Chondrocyte (in vitro differentiated cells): ENCODE results near the gene SMARCAL1. TPM values are rescaled to one million over a fixed set of nuclear protein-coding genes. Genes with fewer than 3 reads are reported as not detected.

Experiments used
- DNase-seq: peaks from one replicate; pipeline ENCODE4 v3.0.0; 2021; ENCODE audit warnings: mixed read lengths, low spot score
- H3K27ac Mint-ChIP-seq: one replicate; pipeline ENCODE4 v1.8.0; 2021; ENCODE audit warnings: mild to moderate bottlenecking, moderate library complexity, mixed read lengths; ENCODE audit not compliant: unreplicated experiment
- H3K27me3 Mint-ChIP-seq: 2 replicates; pipeline ENCODE4 v1.8.0; 2021; ENCODE audit warnings: low read depth, mixed read lengths
- H3K36me3 Mint-ChIP-seq: 2 replicates; pipeline ENCODE4 v1.8.0; 2021; ENCODE audit warnings: low read depth, mixed read lengths
- H3K4me1 Mint-ChIP-seq: 2 replicates; pipeline ENCODE4 v1.8.0; 2021; ENCODE audit warnings: low read depth, mild to moderate bottlenecking, mixed read lengths
- H3K4me3 Mint-ChIP-seq: one replicate; pipeline ENCODE4 v1.8.0; 2021; ENCODE audit warnings: mild to moderate bottlenecking, moderate library complexity, mixed read lengths; ENCODE audit not compliant: unreplicated experiment
- H3K9me3 Mint-ChIP-seq: 2 replicates; pipeline ENCODE4 v1.8.0; 2021; ENCODE audit warnings: low read depth, mixed read lengths
- total RNA-seq: library from RNA; stranded (reverse); gene quantifications from 3 replicates; pipeline ENCODE4 v1.2.1, GENCODE V29; 2021
- TF ChIP-seq, protein P1 (sequence below): fragments of 200-600 bp; sonication (generic); IDR thresholded peaks from 2 replicates; pipeline ENCODE4 v1.5.0; 2021; ENCODE audit warnings: antibody characterized with exemption, mild to moderate bottlenecking, moderate library complexity

The SMARCAL1 gene
- total RNA-seq, 1 donor from 2014 or later = 26.3 TPM

DNA sequence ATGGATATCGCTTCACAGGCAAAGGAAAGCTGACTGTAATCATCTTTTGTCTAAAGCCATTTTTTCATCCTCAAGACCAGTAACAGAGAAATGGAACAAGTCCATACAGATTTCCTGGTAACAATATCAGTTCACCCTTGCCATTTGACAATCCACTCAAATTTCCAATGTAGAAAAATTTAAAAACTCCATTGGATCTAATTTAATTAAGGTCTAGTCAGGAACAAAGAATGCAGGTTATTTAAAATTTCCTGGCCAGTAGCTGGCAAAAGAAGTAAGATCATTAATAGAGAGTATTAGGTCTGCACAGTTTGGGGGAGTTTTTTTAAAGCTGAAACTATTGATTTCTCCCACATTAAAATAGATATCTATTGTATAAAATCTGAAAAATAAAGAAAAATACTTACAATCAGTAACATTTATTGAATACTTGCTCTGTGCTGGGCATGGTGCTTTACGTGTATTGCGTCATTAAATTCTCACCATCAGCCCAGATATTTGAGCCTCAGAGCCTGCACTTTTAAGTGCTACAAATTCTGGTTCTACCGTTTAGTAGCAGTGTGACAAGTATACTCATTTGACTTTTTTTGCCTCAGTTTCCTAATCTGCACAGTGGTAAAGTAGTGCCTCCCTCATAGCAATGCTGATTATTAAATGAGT is 41.8 kb downstream of the SMARCAL1 start:
- H3K4me1 Mint-ChIP-seq = no peaks in the 10 kb centered on the region
- no peak for DNase-seq
- H3K27me3 Mint-ChIP-seq = no peaks in the 10 kb centered on the region
- H3K36me3 Mint-ChIP-seq = peaks cover 60% of the 10 kb centered on the region
- H3K27ac Mint-ChIP-seq = no peak overlapping the region
- H3K9me3 Mint-ChIP-seq = peaks cover 2% of the 10 kb centered on the region
- no peak overlapping the region for H3K4me3 Mint-ChIP-seq
- TF ChIP-seq, protein P1, sequence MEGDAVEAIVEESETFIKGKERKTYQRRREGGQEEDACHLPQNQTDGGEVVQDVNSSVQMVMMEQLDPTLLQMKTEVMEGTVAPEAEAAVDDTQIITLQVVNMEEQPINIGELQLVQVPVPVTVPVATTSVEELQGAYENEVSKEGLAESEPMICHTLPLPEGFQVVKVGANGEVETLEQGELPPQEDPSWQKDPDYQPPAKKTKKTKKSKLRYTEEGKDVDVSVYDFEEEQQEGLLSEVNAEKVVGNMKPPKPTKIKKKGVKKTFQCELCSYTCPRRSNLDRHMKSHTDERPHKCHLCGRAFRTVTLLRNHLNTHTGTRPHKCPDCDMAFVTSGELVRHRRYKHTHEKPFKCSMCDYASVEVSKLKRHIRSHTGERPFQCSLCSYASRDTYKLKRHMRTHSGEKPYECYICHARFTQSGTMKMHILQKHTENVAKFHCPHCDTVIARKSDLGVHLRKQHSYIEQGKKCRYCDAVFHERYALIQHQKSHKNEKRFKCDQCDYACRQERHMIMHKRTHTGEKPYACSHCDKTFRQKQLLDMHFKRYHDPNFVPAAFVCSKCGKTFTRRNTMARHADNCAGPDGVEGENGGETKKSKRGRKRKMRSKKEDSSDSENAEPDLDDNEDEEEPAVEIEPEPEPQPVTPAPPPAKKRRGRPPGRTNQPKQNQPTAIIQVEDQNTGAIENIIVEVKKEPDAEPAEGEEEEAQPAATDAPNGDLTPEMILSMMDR = no peak

DNA sequence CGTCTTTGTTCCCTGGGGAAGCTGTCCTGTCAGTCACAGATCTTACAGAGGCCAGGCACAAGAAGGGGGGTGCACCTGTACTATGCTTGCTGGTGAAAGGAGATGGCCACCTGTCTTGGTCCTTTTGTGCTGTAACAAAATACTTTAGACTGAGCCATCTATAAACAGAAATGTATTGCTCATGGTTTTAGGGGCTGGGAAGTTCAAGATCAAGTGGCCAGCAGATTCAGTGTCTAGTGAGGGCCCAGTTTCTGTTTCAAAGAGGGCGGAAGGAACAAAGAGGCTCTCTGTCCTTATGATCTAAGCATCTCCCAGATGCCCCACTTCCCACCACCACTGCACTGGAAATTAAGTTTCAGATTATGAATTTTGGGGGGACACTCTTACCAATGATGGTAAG is 50.9 kb downstream of the SMARCAL1 start:
- H3K27me3 Mint-ChIP-seq = no peaks in the 10 kb centered on the region

DNA sequence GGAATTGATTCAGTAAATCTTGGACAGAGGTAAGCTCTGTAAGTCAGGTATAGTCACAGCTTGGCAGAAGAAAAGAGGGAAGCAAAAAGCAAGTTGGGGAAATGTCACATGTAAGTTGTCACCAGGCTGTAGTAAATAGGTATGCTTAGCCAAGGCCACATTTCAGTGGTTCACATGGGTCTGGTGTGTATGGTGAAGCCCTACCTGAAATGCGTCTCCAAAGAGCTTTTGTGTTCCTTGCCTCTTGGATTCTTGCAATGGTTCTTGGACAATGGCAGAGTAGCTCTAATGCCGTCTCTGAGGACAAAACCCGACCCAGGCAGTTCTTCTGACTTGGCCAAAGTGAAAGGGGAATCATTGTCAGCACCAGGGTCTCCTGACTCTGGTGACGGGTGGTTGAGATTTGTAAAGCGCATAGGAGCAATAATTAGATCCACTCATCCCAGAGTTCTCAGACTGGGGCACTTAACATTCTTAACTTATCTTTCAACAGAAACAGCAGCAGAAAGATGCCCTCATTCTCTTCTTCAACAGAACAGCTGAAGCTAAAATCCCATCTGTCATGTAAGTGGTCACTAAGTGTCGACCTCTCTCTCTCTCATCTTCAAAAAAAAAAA is 51.9 kb downstream of the SMARCAL1 start:
- DNase-seq = no peak
- TF ChIP-seq, protein P1 = no peak
- Mint-ChIP-seq H3K27me3 (no peaks in the 10 kb centered on the region), H3K27ac (no peak overlapping the region), H3K4me3 (no peak overlapping the region), H3K4me1 (no peaks in the 10 kb centered on the region), H3K36me3 (peaks cover 8% of the 10 kb centered on the region), H3K9me3 (no peaks in the 10 kb centered on the region)

More for the DNA sequence above, 50.9 kb downstream of the SMARCAL1 start:
- H3K27ac Mint-ChIP-seq = no peak overlapping the region
- H3K9me3 Mint-ChIP-seq = peaks cover 3% of the 10 kb centered on the region
- DNase-seq = no peak
- no peaks in the 10 kb centered on the region for H3K4me1 Mint-ChIP-seq
- peaks cover 9% of the 10 kb centered on the region for H3K36me3 Mint-ChIP-seq
- no peak overlapping the region for H3K4me3 Mint-ChIP-seq
- TF ChIP-seq, protein P1 = no peak

DNA sequence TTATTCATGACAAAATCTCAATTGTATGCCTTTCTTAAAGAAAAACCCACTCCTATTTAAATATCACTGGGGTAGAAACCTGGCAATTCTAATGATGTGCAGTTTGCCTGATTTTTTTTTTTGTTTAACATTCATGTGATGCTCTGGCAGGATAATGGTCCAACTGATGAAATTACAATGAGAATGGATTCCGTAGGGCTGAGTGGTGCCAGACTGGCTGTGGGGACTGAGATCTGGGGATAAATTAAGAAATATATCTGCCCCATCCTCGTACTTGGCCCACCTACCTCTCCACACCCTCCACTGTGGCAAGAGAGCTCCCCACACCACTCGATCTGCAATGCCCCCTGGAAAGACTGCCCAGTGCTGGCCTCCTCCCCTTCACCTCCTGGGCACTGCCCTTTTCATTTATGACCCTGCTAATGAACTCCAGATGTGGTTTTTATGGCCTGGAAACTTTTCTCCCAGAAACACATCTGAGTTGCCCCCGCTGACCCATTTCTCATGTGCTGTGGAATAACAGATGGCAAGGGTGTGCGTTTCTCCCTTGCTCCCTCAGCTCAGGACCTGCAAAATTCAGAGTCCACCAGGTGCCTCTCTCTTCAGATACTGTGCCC is 53.4 kb downstream of the SMARCAL1 start:
- Mint-ChIP-seq H3K36me3 (peaks cover 11% of the 10 kb centered on the region), H3K27ac (peak overlapping the region; percentile 27), H3K4me3 (no peak overlapping the region), H3K9me3 (no peaks in the 10 kb centered on the region), H3K27me3 (no peaks in the 10 kb centered on the region), H3K4me1 (no peaks in the 10 kb centered on the region)
- TF ChIP-seq, protein P1 = no peak
- DNase-seq = no peak

DNA sequence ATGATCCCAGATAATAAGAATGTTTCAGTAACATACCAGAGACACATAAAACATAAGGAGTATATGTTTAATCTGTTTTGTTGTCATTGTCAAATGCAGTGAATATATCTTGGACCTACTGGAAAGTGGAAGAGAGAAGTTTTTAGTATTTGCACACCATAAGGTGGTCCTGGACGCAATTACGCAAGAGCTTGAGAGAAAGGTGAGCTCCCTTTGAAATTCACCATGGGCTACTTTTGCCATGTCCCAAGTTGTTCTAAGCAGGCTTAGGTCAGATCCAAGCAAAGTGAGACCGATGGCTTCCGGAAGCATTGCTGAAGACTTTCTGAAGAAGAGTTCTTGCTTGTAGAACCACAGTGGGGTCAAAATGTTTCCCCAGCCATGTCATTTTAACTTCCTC is 55.6 kb downstream of the SMARCAL1 start:
- TF ChIP-seq, protein P1 = no peak
- DNase-seq = no peak
- H3K27ac Mint-ChIP-seq = no peak overlapping the region
- H3K36me3 Mint-ChIP-seq = peaks cover 13% of the 10 kb centered on the region
- H3K4me1 Mint-ChIP-seq = no peaks in the 10 kb centered on the region
- H3K9me3 Mint-ChIP-seq = no peaks in the 10 kb centered on the region
- no peak overlapping the region for H3K4me3 Mint-ChIP-seq
- no peaks in the 10 kb centered on the region for H3K27me3 Mint-ChIP-seq
